NCI-H2171 (cell line): ENCODE data around the gene RALGPS1.

Experiments
- DNase-seq: peaks from one replicate; lab custom pipeline; 2025; lab: John Stamatoyannopoulos, UW

Gene RALGPS1

DNA sequence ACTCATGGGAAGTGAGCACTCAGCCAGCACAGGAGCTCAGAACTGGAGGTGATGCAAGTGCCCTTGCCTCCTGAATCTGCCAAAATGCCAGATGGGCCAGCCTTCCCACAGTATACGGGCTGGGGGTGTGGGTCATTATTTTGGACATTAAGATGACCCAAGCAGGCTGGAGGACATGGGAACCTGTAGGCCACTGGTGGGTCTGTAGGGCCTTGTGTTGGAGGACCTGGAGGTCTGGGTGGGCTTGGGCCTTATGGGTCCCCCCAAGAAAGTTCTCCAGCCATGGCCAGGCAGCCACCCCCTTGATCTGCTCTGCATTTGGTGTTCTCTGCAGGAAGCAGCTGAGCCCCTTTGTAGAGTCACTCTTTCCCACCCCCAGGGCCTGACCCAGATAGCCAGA is 278.9 kb downstream of the RALGPS1 start:
- no peak for DNase-seq

GRCh38 chr9:127194881-127195713 is 280.5 kb downstream of the RALGPS1 start:
- DNase-seq = no peak

DNA sequence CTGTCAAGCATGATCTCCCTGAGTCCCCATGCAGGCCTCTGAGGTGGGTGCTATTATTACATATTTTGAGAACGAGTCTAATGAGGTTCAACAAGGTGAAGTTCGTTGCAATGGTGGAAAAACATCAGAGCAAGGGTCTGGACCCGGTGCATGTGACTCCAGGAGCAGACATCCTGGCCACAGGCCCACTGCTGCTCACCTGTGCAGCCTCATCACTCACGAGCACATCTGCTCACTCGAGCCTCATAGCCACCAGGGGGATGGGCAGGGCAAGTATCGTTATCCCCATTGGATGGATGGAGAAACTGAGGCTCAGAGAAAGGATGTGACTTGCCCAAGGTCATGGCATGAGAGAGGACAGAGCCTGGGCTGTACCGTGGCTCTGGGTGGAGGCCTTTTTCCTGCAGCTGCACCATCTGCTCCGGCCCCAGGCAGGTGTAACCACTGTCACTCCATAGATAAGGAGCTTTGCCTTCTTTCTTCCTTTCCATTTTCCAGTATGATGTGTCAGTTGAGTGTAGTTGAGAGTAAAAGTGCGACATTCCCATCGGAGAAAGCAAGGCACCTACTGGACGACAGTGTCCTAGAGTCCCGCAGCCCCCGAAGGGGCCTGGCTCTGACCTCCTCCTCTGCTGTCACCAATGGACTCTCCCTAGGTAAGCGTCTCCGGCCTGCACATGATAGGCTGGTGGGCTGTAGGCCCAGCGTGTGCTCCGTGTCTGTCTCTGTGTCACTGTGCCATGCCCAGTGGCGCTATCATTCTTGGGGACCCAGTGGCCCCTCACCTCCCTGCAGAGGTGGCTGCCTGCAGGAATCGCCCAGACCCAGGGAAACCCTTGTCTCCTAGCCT is 281.6 kb downstream of the RALGPS1 start:
- DNase-seq = no peak

DNA sequence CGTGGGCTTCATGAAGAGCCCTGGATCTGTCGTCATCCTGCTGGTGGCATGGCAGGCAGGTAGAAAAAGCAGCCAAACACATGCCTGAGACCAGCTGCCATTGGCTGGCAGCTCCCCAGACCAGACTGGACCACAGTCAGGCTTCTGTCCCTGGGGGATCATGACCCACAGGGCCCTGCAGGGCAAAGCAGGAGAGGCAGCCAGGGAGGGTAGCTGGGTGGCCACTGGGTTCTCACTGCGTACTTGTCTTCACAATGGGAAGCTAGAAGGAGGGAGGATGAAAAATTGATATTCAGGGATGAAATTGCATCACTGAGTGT is 282.2 kb downstream of the RALGPS1 start:
- no peak for DNase-seq

- DNase-seq = no peak
Observed at GRCh38 chr9:127197186-127197860, 282.7 kb downstream of the RALGPS1 start.

DNA sequence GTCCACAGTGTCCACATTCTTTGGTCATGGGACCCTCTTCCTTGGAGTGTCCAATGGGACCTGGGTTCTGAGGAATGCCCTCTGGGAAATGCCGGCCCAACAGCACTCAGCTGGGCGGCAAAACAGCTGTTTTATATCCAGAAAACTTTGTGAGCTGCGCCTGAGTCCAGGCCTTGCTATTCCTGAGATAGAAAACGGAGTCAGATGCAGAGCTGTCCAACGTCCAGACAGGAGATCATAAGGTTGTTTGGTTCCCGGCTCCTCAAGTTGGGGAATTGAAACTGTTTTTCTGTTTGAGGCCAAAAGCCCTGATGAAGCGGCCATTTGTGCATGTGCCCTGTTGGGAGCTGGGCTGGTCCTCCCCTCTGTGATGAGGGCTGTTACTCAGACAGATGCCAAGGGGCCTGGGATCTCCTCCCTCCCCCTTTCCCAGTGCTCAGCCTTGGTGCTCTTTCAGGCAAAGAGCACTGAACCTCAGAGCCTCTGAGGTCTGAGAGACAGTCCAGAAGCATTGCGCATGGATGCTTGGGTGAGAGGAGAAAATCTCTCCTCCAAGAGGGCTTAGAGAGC is 283.4 kb downstream of the RALGPS1 start:
- no peak for DNase-seq

GRCh38 chr9:127198587-127198986 is 284.0 kb downstream of the RALGPS1 start:
- no peak for DNase-seq

DNA sequence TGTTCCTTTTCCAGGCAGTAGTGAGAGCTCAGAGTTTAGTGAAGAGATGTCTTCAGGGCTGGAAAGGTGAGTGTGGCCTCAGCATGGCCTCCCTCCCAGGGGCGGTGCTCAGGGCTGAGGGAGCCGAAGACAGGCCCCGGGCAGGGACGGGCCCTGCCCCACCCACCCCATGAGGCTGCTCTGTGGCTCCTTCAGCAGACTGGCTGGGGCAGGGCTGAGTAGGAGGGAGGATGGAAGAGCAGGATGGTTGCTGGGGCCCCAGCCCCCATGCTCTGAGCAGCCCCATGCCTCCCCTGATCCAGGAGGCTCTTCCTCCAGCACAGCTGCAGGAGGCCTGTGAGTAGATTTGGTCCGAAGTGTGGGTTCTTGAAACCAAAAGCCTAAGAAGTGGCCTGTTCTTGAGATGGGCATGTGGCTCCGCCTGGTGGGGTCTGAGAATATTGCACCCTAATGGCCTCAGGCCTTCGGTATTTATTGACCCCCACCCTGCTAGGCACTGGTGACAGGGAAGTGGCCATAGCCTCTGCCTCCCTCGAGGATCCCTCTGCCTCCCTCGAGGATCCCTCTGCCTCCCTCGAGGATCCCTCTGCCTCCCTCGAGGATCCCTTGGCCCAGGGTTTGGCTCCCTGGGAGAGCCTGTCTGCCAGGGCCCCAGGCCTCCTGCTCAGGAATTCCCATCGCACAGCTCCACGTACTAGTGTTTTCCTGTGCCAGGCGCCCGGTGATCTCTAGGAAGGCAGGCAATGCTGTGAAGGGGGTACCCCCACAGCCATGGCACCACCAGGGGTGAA is 284.6 kb downstream of the RALGPS1 start:
- DNase-seq = peak; percentile 64

DNA sequence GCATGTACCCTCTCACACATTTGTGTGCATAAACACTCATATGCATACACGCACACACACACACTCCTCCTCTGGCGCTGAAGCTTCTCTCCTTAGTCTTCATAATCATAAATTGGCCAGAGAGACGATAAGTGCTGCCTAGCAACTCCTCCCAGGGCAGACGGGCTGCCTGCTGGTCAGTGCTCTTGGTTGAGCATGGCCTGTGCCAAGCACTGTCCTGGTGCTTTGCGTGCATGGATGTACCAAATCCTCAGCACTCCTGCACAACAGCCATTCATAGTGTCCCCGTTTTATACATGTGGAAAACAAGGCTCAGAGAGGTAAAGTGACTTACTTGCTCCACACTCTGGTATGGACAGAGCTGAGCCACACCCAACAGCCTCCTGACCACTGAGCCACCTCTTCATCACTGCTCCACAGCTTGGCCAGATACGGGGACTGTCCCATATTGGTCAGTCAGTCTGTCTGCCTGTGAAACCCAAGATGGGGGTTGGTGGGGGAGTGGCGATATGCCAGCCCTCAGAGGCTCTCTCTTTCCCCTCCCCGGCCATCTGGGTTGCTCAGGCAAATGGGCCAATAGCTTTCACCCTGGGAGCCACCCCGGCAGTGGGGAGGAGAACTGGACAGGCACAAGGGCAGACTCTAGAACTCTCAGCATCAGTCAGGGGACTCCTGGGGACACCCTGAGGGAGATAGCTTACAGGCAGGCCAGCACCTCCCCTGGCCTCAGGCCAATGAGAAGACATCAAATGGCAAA is 285.7 kb downstream of the RALGPS1 start:
- DNase-seq = no peak

DNA sequence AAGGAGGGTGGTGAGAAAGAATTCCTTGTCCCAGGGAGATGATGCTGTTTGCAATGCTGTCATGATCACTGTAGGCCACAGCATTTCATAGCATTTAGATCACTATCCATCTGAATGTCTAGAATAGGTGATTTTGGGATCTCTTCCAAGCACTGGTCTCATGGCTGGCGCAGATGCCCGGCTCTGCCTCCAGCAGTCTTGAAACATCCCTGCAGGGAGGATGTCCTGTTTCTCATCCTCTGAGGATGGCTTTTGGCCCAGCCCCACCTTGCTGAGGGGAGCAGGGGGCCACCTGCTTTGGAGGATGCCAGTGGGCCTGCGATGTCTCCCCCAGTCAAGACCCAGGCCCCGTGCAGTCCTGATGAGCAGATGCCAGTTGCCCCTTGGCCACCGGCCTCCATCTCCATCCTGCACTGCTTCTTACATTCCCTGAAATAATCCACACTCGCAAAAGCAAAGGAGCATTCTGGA is 286.5 kb downstream of the RALGPS1 start:
- DNase-seq = no peak

GRCh38 chr9:127201731-127202130 is 287.1 kb downstream of the RALGPS1 start:
- DNase-seq = no peak

GRCh38 chr9:127202461-127203169 is 288.0 kb downstream of the RALGPS1 start:
- DNase-seq = no peak

DNA sequence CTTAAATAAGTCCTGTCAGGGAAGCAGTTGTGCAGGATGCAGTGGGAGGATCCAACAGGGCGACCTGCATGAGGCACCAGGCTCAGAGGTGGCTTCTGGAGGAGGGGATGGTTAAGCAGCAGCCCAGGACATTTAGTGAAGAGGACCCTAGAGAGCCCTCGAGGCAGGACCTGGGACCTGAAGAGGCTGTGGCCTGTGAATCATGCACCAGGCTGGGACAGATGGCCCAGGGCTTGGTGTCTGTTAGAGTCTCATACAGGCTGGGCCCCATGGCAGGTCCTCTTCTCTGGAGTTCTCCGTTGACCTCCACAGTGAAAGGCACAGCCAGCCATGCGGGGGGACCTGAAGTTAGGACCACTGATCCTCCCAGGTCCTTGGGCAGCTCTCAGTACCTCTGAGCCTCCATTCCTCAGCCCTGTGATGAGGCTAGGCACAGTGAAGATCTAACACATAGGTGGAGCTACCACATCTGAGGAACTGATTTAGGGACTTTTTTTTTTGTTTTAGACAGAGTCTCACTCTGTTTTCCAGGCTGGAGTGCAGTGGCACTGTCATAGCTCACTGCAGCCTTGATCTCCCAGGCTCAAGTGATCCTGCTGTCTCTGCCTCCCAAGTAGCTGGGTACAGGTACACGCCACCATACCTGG is 289.2 kb downstream of the RALGPS1 start:
- DNase-seq = no peak

DNA sequence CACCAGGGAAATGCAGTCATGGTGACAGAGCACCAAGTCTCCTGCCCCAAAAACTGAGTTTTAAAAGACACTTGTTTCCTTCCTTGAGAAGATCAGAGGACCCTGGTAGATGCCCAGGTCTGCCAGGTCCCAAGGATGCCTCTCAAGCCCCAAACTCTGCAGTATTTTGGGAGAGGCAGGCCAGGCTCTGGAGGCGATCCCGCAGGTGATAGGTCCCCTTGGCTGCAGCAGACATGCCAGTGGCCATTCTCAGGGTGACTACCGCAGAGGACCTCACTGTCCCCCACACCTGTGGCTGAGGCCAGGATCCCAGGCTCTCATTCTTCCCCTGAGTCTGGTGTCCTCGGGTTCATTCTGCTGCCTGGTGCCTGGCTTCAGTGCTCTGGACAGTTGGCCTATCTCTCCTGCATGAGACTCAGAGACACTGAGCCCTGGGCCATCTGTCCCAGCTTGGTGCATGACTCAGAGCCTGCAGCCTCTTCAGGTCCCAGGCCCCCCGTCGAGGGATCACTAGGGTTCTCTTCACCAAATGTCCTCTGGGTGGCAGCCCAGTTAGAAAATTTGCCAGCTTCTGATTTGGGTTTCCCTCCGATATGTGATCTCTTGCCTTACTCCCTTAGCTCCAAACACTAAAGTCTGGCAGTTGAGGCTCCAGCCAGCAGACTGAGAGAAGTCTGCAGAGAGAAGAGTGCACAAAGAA is 290.3 kb downstream of the RALGPS1 start:
- peak; percentile 56 for DNase-seq

DNA sequence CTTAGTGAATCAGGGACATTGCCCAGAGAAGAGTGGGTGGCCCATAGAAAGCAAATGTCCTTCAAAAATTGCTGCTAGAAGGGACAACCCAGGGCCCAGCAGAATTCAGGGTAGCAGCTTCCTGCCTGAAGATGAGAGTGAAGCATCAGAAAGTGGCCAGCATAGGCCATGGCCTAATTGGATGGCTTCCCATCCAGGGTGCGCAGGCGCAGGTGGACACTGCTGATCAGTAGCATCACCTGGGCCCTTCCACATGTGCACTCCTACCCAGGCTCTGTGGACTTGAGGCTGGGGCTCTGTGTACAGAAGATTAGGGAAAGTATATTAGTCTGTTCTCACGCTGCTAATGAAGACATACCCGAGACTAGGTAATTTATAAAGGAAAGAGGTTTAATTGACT is 291.4 kb downstream of the RALGPS1 start:
- no peak for DNase-seq

GRCh38 chr9:127206666-127207065 is 292.1 kb downstream of the RALGPS1 start:
- DNase-seq = no peak

DNA sequence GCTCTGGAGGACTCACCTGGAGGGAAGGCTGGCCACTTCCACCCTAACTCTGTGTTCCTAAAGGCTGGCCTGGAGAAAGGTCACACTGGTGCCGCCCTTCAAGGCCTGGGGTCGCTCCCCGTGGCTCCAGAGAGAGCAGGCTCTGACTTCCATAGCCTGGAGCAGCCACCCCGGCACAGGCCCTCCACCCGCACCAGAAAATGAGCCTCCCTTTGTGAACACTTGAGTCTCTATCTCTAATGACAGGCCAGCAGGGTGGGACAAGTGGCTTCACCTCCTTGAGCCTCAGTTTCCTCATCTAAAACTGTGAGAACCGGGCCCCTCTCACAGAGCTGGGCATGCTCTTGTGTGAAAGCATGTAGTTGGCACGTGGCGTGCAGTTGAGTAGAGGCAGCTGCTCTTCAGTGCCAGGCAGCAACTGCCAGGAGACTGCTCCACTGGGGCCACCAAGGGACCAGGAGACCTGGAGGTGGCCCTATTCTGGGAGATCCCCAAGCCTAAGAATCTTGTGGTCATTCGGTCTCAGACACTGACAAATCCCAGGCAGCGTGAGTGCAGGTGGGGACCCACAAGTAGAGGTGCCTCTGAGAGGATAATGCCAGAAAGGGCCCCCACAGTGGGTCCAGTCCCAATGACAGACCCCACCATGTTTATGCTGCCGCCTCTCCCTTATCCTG is 293.3 kb downstream of the RALGPS1 start:
- DNase-seq = no peak

GRCh38 chr9:127208416-127208815 is 293.8 kb downstream of the RALGPS1 start:
- no peak for DNase-seq
